Measurements from ENCODE around the gene TATDN2.
"Not testable (repeated sequence)": the region's sequence is repeated elsewhere in the genome, so short reads cannot be mapped to it uniquely, and the experiment has no call there.

The TATDN2 gene

DNA sequence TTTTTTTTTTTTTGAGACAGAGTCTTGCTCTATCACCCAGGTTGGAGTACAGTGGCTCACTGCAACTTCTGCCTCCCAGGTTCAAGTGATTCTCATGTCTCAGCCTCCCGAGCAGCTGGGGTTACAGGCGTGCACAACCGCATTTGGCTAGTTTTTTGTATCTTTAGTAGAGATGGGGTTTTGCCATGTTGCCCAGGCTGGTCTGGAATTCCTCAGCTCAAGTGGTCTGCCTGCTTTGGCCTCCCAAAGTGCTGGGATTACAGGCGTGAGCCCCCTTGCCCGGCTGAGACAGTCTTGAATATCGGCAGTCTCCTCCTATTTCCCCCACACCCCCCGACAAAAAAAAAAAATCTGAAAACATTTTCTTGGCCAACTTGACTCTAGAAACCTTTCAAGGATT is 18.7 kb downstream of the TATDN2 start:
- not testable (repeated sequence) for DNase-seq (ENCODE audit: low read depth in 1 of 2, low spot score in 1 of 2)

- DNase-seq (ENCODE audit: low read depth in 1 of 2, low spot score in 1 of 2): no peak
Observed at GRCh38 chr3:10268116-10268515, 19.9 kb downstream of the TATDN2 start.

DNA sequence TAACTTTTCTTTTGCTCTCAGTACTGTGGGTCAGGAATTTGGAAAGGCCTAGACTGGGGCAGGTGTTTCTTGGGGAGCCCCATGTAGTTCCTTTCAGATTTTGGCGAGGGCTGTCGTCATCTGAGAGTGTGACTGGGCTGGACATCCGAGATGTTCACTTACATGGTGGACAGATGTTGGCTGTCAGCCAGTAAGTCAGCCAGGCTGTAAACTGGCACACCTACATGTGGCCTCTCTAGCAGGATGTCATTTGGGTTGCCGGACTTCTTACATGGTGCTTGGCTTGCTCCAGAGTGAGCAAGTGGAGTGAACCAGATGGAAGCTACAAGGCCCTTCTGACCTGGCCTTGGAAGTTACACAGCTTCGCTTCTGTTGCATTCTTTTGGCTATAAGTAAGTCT is 20.7 kb downstream of the TATDN2 start:
- no peak for DNase-seq (ENCODE audit: low read depth in 1 of 2, low spot score in 1 of 2)

DNA sequence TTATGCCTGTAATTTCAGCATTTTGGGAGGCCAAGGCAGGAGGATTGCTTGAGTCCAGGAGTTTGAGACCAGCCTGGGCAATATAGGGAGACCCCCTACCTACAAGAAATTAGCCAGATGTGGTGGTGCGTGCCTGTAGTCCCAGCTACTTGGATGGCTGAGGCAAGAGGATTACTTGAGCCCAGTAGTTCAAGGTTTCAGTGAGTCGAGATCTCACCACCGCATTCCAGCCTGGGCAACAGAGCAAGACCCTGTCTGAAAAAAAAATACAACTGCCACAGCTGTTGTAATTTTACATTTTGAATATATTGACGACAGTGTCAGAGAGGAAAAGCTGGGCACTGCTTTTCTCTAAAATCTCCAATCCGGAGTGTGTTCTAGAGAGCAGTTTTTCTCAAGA is 21.2 kb downstream of the TATDN2 start:
- no peak for DNase-seq (ENCODE audit: low read depth in 1 of 2, low spot score in 1 of 2)

- DNase-seq (ENCODE audit: low read depth in 1 of 2, low spot score in 1 of 2): not testable (repeated sequence)
Observed at GRCh38 chr3:10272476-10272875, 24.2 kb downstream of the TATDN2 start.

DNA sequence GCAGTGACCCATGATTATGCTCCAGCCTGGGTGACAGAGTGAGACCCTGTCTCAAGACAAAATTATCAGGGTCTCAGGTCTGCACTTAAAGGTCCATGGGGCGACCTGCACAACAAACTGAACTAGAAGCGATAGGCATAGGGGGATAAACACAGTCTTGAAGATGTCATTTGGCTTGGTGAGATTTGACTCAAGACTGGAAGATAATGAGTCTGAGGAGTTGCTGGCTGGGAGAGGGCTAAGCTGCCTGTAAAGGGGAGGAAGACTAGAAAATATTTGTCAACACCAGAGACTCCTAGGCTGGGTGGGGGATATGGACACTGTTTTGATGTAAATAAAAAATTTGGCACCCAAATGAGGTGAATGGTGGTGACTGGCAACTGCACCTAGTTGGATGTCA is 24.7 kb downstream of the TATDN2 start:
- no peak for DNase-seq (ENCODE audit: low read depth in 1 of 2, low spot score in 1 of 2)

DNA sequence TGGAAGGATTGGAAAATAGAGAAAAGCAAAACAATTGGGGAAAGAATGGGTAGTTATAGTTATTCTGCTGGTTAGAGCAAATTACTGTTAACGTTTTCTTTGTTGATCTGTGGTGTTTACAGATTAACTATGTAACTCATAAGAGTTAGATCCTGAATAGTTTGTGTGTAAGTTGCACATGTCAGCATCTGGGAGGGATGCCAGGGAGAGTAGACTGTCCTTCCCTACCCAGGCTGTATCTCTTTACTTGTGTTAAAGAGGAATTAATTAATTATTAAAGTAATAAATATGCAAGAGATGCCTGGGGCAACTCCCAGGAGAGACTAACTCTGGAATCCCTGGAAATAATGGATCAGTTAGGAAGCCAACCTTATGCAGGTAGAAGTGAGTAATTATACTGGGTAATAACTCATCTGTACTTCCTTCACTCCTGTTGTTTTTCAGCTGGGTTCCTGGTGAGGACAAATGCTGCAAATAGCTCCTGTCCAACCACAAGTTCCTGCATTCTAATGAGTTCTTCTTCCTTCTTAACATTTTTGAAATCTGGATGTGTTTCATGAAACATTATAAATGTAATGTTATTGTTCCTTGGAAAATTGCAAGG is 25.5 kb downstream of the TATDN2 start:
- no peak for DNase-seq (ENCODE audit: low read depth in 1 of 2, low spot score in 1 of 2)

DNA sequence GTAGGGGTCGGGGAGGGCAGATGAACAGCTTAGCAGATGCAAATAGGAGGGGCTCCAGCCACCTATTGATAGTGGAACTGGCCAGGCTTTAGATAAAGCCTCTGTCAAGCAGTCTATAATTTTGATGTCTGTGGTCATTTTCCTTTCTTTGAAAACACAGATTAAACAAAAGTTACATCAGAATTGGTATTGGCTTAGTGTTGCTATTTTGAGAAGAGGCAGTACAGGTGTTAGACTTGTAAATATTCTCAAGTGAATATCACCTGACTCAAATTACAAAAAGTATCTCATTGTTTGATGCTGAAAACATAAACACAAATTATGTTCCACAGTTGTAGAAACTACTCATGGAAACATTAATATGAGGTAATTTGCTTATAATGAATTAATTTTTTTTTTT is 26.3 kb downstream of the TATDN2 start:
- DNase-seq (ENCODE audit: low read depth in 1 of 2, low spot score in 1 of 2): no peak

GRCh38 chr3:10277115-10277625 is 28.9 kb downstream of the TATDN2 start:
- no peak for DNase-seq (ENCODE audit: low read depth in 1 of 2, low spot score in 1 of 2)

- DNase-seq (ENCODE audit: low read depth in 1 of 2, low spot score in 1 of 2): no peak
Observed at GRCh38 chr3:10278501-10278900, 30.2 kb downstream of the TATDN2 start.

GRCh38 chr3:10279384-10280176 is 31.3 kb downstream of the TATDN2 start:
- no peak for DNase-seq (ENCODE audit: low read depth in 1 of 2, low spot score in 1 of 2)

GRCh38 chr3:10280177-10280529 is 31.9 kb downstream of the TATDN2 start:
- no peak for DNase-seq (ENCODE audit: low read depth in 1 of 2, low spot score in 1 of 2)

DNA sequence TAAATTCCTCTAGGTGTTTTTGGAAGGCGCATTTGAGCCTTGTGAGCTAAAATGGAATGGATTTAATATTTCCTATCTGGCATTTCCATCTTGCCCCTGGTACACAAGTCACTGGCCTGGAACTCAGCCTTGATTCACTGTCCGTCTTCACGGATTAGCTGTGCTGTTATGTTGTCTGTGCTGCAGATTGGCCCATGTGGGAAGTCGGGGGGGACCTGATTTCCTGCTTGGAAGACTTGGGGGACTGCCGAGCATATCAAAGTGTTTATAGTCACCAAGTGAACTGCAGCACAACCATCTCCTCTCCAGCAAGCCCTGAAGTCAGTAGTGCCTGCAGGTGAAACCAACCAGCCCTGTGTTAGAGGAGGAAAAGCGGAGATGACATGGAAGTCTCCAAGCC is 32.3 kb downstream of the TATDN2 start:
- DNase-seq (ENCODE audit: low read depth in 1 of 2, low spot score in 1 of 2): no peak

- DNase-seq (ENCODE audit: low read depth in 1 of 2, low spot score in 1 of 2): no peak
Observed at GRCh38 chr3:10281951-10282350, 33.7 kb downstream of the TATDN2 start.

DNA sequence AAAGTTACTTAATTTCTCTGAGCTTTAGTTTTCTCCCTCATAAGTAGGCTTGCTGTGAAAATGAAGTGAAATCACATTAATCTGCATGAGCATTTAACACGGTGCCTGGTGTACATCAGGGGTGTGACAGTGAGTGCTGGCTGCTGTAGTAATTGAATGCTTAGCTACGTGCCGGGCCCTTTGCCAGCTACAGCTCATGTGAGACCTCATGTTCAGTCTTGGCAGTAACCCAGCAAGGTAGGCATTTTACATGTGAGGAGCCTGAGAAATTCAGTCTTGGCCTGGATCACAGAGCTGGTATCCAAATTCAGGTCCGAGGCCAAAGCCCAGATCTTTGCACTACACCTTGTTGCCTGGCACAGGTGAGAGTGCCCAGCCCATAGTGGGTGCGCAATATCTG is 35.4 kb downstream of the TATDN2 start:
- no peak for DNase-seq (ENCODE audit: low read depth in 1 of 2, low spot score in 1 of 2)

- peak; percentile 10 to 15 for DNase-seq (ENCODE audit: low read depth in 1 of 2, low spot score in 1 of 2)
Observed at GRCh38 chr3:10284496-10284895, 36.2 kb downstream of the TATDN2 start.

DNA sequence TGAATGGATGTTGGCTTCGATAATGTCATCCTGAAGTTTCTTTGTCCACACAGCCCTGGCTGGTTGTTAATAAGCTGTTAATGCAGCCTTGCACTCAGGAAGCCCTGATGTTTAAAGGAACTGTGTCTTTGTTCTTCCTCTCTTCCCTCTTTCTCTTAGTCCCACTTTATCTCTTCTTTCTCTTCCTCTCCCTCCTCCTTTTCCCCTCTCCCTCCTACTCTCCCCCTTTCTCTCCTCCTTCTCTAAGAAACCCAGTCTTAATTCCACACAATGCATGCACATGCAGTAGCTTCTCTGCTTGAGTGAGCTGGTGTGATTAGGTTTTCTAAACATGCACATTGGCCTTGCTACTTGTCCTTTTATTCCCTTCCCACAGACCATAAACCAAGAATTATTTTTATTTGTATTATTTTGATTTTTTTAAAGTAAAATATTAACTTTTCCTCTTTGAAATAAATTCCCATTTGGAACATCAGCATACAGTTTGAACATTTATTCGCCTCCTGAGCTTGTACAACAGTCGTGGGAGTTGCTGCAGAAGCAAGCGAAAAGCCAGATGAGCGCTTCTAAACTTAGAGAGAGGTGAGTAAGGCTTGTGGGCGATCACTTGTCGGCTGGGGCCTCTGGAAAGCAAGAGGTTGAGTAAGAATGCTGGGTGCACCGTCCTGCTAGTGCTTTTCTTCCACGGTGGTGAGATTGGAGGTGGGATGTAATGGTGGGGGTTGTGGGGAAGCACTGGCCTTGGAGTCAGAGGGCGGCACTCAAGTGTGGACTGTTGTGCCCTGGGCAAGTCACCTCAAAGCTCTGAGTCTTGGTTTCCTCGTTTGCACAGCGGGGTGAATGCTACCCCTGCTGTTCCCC is 37.2 kb downstream of the TATDN2 start:
- no peak for DNase-seq (ENCODE audit: low read depth in 1 of 2, low spot score in 1 of 2)

- DNase-seq (ENCODE audit: low read depth in 1 of 2, low spot score in 1 of 2): no peak
Observed at GRCh38 chr3:10286133-10286524, 37.9 kb downstream of the TATDN2 start.

- no peak for DNase-seq (ENCODE audit: low read depth in 1 of 2, low spot score in 1 of 2)
Observed at GRCh38 chr3:10286596-10287295, 38.5 kb downstream of the TATDN2 start.

GRCh38 chr3:10287936-10288574 is 39.8 kb downstream of the TATDN2 start:
- DNase-seq (ENCODE audit: low read depth in 1 of 2, low spot score in 1 of 2): no peak

GRCh38 chr3:10288575-10288960 is 40.3 kb downstream of the TATDN2 start:
- no peak for DNase-seq (ENCODE audit: low read depth in 1 of 2, low spot score in 1 of 2)
